WTC11 (cell line): ENCODE data around the gene FOXI1.

Source experiments
- JUN ChIP-seq: sonication (generic); formaldehyde crosslinking; IDR thresholded peaks from 2 replicates; pipeline ENCODE4 v1.8.0; 2023; ENCODE audit warnings: mild to moderate bottlenecking, missing genetic modification reagents
- KAT7 ChIP-seq: sonication (generic); formaldehyde crosslinking; IDR thresholded peaks from 2 replicates; pipeline ENCODE4 v1.8.1; 2023; ENCODE audit warnings: missing genetic modification reagents, mild to moderate bottlenecking, borderline replicate concordance
- NR1H2 ChIP-seq: sonication (generic); formaldehyde crosslinking; IDR thresholded peaks from 2 replicates; pipeline ENCODE4 v1.9.0; 2021; ENCODE audit warnings: mild to moderate bottlenecking, moderate library complexity, missing genetic modification reagents
- PRRX2 ChIP-seq: fragments of 250-450 bp; sonication (Bioruptor Pico); IDR thresholded peaks from 2 replicates; pipeline ENCODE4 v1.8.0; 2021; ENCODE audit warnings: mild to moderate bottlenecking
- SP1 ChIP-seq: sonication (generic); formaldehyde crosslinking; conservative IDR thresholded peaks from 2 replicates; pipeline ENCODE4 v1.8.1; 2022; ENCODE audit warnings: missing genetic modification reagents
- ZBTB21 ChIP-seq: sonication (generic); formaldehyde crosslinking; IDR thresholded peaks from 2 replicates; pipeline ENCODE4 v1.8.1; 2023; ENCODE audit warnings: mild to moderate bottlenecking, missing genetic modification reagents, borderline replicate concordance
- ZNF232 ChIP-seq: sonication (generic); formaldehyde crosslinking; IDR thresholded peaks from 2 replicates; pipeline ENCODE4 v1.8.0; 2022; ENCODE audit warnings: mild to moderate bottlenecking, missing genetic modification reagents
- ZNF317 ChIP-seq: sonication (generic); formaldehyde crosslinking; IDR thresholded peaks from 2 replicates; pipeline ENCODE4 v1.8.1; 2023; ENCODE audit warnings: low read depth, mild to moderate bottlenecking, moderate library complexity, missing genetic modification reagents, borderline replicate concordance
- TF ChIP-seq, protein P1 (sequence below): fragments of 200-600 bp; IDR thresholded peaks from 2 replicates; pipeline ENCODE4 v1.8.0; 2022; ENCODE audit warnings: antibody characterized with exemption
- TF ChIP-seq, protein P2 (sequence below): sonication (generic); formaldehyde crosslinking; conservative IDR thresholded peaks from 2 replicates; pipeline ENCODE4 v1.8.1; 2022; ENCODE audit warnings: mild to moderate bottlenecking, missing genetic modification reagents
- TF ChIP-seq, protein P3 (sequence below): sonication (generic); formaldehyde crosslinking; IDR thresholded peaks from 2 replicates; pipeline ENCODE4 v1.8.1; 2023; ENCODE audit warnings: mild to moderate bottlenecking, missing genetic modification reagents, moderate library complexity
- TF ChIP-seq, protein P4 (sequence below): sonication (generic); formaldehyde crosslinking; IDR thresholded peaks from 2 replicates; pipeline ENCODE4 v1.8.0; 2022; ENCODE audit warnings: mild to moderate bottlenecking, missing genetic modification reagents

DNA sequence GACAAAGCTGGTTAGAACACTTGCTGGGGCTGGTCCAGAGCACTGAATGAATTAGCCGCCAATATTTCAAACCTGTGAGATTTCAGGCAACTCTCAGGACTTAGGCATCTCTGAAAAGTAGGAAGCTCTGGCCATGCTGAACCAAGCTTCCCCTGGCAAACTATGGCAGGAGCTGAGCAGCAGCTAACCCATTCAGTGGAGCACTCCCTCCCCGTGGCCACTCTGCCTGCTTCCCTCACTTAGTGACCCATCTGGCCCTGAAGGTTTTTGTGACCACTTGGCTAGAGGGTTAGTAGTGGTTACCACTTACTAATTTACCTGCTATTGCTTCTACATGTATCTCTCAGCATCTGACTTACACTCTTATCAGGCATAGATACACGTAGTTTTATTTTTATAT, 25.5 kb downstream of the FOXI1 start:
- TF ChIP-seq SP1 (CRISPR knock-in tag) = no peak
- TF ChIP-seq, protein P1, sequence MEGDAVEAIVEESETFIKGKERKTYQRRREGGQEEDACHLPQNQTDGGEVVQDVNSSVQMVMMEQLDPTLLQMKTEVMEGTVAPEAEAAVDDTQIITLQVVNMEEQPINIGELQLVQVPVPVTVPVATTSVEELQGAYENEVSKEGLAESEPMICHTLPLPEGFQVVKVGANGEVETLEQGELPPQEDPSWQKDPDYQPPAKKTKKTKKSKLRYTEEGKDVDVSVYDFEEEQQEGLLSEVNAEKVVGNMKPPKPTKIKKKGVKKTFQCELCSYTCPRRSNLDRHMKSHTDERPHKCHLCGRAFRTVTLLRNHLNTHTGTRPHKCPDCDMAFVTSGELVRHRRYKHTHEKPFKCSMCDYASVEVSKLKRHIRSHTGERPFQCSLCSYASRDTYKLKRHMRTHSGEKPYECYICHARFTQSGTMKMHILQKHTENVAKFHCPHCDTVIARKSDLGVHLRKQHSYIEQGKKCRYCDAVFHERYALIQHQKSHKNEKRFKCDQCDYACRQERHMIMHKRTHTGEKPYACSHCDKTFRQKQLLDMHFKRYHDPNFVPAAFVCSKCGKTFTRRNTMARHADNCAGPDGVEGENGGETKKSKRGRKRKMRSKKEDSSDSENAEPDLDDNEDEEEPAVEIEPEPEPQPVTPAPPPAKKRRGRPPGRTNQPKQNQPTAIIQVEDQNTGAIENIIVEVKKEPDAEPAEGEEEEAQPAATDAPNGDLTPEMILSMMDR = no peak
- TF ChIP-seq, protein P2, sequence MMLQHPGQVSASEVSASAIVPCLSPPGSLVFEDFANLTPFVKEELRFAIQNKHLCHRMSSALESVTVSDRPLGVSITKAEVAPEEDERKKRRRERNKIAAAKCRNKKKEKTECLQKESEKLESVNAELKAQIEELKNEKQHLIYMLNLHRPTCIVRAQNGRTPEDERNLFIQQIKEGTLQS (CRISPR knock-in tag) = no peak
- TF ChIP-seq, protein P3, sequence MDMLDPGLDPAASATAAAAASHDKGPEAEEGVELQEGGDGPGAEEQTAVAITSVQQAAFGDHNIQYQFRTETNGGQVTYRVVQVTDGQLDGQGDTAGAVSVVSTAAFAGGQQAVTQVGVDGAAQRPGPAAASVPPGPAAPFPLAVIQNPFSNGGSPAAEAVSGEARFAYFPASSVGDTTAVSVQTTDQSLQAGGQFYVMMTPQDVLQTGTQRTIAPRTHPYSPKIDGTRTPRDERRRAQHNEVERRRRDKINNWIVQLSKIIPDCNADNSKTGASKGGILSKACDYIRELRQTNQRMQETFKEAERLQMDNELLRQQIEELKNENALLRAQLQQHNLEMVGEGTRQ (CRISPR knock-in tag) = no peak
- no peak for TF ChIP-seq JUN (CRISPR knock-in tag)
- TF ChIP-seq PRRX2 = no peak
- TF ChIP-seq ZBTB21 = no peak
- TF ChIP-seq ZNF317 (CRISPR knock-in tag) = no peak
- no peak for TF ChIP-seq KAT7 (CRISPR knock-in tag)
- TF ChIP-seq ZNF232 (CRISPR knock-in tag) = no peak
- TF ChIP-seq NR1H2 (CRISPR knock-in tag) = no peak
- TF ChIP-seq, protein P4, sequence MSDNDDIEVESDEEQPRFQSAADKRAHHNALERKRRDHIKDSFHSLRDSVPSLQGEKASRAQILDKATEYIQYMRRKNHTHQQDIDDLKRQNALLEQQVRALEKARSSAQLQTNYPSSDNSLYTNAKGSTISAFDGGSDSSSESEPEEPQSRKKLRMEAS (CRISPR knock-in tag) = no peak
